ENCODE measurements around the gene NME1.

GRCh38 chr17:51124640-51125503 lies 28.5 kb upstream of the NME1 start:
- TF ChIP-seq, protein P1, sequence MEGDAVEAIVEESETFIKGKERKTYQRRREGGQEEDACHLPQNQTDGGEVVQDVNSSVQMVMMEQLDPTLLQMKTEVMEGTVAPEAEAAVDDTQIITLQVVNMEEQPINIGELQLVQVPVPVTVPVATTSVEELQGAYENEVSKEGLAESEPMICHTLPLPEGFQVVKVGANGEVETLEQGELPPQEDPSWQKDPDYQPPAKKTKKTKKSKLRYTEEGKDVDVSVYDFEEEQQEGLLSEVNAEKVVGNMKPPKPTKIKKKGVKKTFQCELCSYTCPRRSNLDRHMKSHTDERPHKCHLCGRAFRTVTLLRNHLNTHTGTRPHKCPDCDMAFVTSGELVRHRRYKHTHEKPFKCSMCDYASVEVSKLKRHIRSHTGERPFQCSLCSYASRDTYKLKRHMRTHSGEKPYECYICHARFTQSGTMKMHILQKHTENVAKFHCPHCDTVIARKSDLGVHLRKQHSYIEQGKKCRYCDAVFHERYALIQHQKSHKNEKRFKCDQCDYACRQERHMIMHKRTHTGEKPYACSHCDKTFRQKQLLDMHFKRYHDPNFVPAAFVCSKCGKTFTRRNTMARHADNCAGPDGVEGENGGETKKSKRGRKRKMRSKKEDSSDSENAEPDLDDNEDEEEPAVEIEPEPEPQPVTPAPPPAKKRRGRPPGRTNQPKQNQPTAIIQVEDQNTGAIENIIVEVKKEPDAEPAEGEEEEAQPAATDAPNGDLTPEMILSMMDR (conservative IDR thresholded peaks at IDR 0.05 in 1 of 2, IDR thresholded peaks at IDR 0.05 in 1 of 2; ENCODE audit: extremely low read depth in 1 of 2, insufficient read depth in 1 of 2, low read depth in 1 of 2, low read length in 2 of 2), result no peak
- no peak for TF ChIP-seq EZH2 (IDR thresholded peaks at IDR 0.05; ENCODE audit: borderline replicate concordance, low read length)

Data from mammary epithelial cell (primary cell).